Activated naive CD4-positive, alpha-beta T cell treated with anti-CD3 and anti-CD28 coated beads for 36 hours (primary cell): ENCODE data around the gene KBTBD4. TPM values are rescaled to one million over a fixed set of nuclear protein-coding genes. Genes with fewer than 3 reads are reported as not detected.

Experiments used
- CTCF ChIA-PET: fragments of 350-600 bp; sonication (Branson Sonifier 250); formaldehyde crosslinking; loops from one replicate; lab custom pipeline; 2021; ENCODE audit warnings: antibody characterized with exemption; lab: Charles Lee
- DNase-seq: peaks from one replicate; pipeline ENCODE4 v3.0.0-alpha.2; 2020
- H3K27ac Mint-ChIP-seq: one replicate; pipeline ENCODE4 v1.8.0; 2021; ENCODE audit warnings: mild to moderate bottlenecking, mixed read lengths
- H3K27me3 Mint-ChIP-seq: one replicate; pipeline ENCODE4 v1.8.0; 2021; ENCODE audit warnings: low read depth, mixed read lengths
- H3K36me3 Mint-ChIP-seq: one replicate; pipeline ENCODE4 v1.8.0; 2021; ENCODE audit warnings: low read depth, mixed read lengths
- H3K4me1 Mint-ChIP-seq: one replicate; pipeline ENCODE4 v1.8.0; 2021; ENCODE audit warnings: low read depth, mixed read lengths
- H3K4me3 Mint-ChIP-seq: one replicate; pipeline ENCODE4 v1.8.0; 2021; ENCODE audit warnings: mild to moderate bottlenecking, moderate library complexity, mixed read lengths
- H3K9me3 Mint-ChIP-seq: one replicate; pipeline ENCODE4 v1.8.0; 2021; ENCODE audit warnings: mixed read lengths
- intact Hi-C: fragments of 100-400 bp; cut with micrococcal nuclease; formaldehyde crosslinking; loops from one replicate; pipeline ENCODE4 v1.15.1; 2023
- total RNA-seq, 2 experiments: library from RNA; stranded (reverse); gene quantifications; one replicate each; pipeline ENCODE4 v1.2.3, GENCODE V29; 2021

KBTBD4 gene
- total RNA-seq, result 10 to 100 TPM; 13.8 to 15.4 TPM

DNA sequence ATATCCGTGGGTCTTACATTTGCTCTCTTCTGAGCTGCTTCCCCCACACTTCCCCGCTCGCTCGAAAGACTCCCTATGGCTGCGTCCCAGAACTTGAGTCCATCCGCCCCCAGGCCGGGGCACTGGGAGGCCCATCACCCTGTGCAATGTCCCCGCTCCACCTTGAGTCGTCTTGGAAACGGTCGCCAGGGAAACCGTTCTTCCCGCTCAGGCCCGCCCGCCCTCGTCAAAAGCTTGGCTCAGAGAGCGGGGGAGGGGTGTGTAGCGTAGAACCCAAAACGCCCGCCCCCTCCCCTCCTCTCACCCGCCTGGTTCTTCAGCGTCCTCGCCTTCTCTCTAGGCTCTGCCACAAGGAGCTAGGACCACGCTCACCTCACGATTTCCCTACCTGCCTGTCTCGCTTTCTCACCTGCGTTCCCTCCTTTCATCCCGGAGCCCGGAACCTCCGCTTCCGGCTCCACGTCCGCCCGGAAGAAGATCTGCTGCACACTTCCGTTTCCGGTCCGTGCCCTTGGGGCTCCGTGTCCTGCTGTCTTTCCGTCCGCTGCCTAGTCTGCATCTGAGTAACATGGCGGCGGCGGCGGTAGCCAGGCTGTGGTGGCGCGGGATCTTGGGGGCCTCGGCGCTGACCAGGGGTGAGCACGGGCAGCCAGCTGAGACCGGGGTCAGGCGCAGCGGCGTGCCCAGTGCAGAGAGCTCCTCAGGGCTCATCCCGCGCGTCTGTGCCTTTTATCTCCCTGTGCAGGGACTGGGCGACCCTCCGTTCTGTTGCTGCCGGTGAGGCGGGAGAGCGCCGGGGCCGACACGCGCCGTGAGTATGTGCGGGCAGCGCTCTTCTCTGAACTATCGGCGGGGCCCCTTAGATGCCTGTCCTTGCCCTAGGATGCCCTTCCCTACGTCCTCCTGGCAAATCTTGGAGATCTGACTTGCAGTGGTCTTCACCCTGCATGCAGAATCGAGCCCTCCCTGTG, at the start of gene KBTBD4, which contains the start of gene NDUFS3:
KBTBD4 (minus strand) TSS at position 447 of the 971 bp plus-strand sequence; CDS start at position 428, 19 bp downstream.
NDUFS3 (plus strand) TSS at position 551 of the 971 bp plus-strand sequence; CDS start at position 569, 18 bp downstream.
- CTCF ChIA-PET, result interaction anchor here (0.6 to 1.2 kb wide), 2 partner anchors 18 to 330 kb away, joined by 3 read pairs; partner anchors contain the start of gene ACP2
- Mint-ChIP-seq H3K36me3 (peaks cover 46% of the 10 kb centered on the region), H3K9me3 (no peaks in the 10 kb centered on the region), H3K4me3 (peak within 1 kb of the TSS; percentile 97), H3K27me3 (no peaks in the 10 kb centered on the region), H3K27ac (peak within 1 kb of the TSS; percentile 97), H3K4me1 (peaks cover 44% of the 10 kb centered on the region)
- DNase-seq, result peak; percentile 90
- intact Hi-C loops, result loop anchor here (1.0 to 2.0 kb wide), 8 partner anchors 14 to 270 kb away; partner anchors contain the start of genes AGBL2, CELF1, FNBP4 and MTCH2

DNA sequence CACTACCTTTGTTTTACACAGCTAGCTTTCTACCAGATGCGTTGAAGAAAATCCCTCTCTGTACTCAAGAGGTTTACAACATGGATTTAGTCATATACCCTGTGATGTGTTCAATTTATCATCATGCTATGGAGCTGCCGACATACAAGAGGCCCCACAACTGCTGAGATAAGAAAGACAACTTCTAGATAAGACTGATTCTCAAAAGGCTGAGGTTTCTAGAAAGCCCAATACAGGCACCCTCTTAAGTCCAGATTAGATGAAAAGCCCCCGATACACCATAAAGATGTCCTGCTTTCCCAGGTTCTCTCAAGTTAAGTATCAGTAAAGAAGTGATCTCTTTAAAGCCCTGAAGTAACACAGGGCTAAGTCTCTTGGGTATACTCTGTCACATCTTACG, 49.3 kb upstream of the KBTBD4 start:
- Mint-ChIP-seq H3K9me3 (no peaks in the 10 kb centered on the region), H3K4me1 (no peaks in the 10 kb centered on the region), H3K4me3 (no peak overlapping the region), H3K27me3 (no peaks in the 10 kb centered on the region), H3K27ac (no peak overlapping the region), H3K36me3 (peaks cover 35% of the 10 kb centered on the region)
- CTCF ChIA-PET, result no interaction called here
- no peak for DNase-seq
- intact Hi-C loops, result no loop called here

DNA sequence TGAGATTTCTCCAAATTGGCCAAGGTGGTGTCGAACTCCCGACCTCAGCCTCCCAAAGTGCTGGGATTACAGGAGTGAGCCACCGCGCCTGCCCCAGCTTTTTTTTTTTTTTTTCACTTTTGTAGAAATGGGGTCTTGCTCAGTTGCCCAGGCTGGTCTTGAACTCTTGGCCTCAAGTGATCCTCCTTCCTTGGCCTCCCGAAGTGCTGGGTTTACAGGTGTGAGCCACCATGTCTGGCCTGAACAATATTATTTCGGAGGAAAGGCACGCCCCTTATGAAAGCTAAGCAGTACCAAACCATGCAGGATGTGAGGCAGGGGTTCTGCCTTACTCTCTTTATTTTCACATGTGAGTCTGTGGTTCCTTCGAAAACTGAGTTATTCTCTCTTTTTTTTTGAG, 47.5 kb upstream of the KBTBD4 start:
- H3K4me1 Mint-ChIP-seq, result no peaks in the 10 kb centered on the region
- peaks cover 32% of the 10 kb centered on the region for H3K36me3 Mint-ChIP-seq
- intact Hi-C loops, result no loop called here

DNA sequence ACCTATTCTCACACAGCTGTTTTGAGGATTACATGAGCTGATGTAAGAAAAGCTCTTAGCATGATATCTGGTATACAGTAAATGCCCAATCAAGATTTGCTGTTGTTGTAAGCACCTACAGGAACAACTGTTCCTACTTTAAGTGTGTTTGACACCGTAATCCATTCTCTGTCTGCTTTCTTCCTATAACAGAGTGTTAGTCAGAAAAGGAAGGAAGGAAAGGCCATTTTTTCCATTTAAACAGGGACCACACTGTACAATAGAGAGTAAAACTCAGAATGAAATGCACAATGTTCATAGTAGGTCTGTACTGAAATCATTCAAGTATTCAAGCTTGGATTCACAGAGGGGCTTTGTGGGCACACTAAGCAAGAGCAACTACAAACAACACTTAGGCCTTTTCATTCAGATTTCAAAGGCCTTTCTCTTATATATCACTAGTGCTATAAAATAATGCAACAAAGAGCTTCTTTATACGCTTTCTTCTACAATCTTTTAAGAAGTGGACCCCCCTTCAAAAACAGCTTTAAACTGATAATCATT, 42.1 kb upstream of the KBTBD4 start:
- intact Hi-C loops, result no loop called here
- Mint-ChIP-seq H3K36me3 (peaks cover 14% of the 10 kb centered on the region), H3K27ac (no peak overlapping the region), H3K4me1 (no peaks in the 10 kb centered on the region), H3K27me3 (no peaks in the 10 kb centered on the region), H3K9me3 (no peaks in the 10 kb centered on the region), H3K4me3 (no peak overlapping the region)
- DNase-seq, result no peak
- CTCF ChIA-PET, result interaction anchor here (0.7 kb wide), 1 partner anchor 198 kb away, joined by 4 read pairs; no protein-coding TSS in a partner anchor

More for the DNA sequence above, 47.5 kb upstream of the KBTBD4 start:
- no peak for DNase-seq
- Mint-ChIP-seq H3K27me3 (no peaks in the 10 kb centered on the region), H3K27ac (no peak overlapping the region), H3K9me3 (no peaks in the 10 kb centered on the region), H3K4me3 (no peak overlapping the region)
- CTCF ChIA-PET, result interaction anchor here (0.8 to 1.2 kb wide), 2 partner anchors 215 to 252 kb away, joined by 4 to 5 read pairs; no protein-coding TSS in a partner anchor

DNA sequence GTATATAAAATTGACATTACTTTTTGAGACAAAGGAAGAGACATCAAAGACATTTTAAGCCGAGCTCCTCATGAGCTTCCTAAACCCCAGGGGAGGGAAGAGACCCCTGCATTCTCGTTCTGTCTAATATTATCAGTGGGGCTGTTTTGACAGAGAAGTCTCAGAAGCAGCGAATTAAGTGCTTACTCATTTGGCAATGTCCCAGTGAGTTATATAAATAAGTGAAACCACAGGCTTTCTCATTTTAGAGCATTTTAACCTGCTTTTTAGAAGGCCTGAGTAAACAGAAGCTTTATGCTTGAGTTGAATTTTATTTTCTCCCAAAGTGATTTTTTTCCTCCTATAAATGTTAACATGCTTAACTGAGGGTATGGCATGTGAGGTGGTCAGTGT, 38.6 kb upstream of the KBTBD4 start:
- H3K36me3 Mint-ChIP-seq, result peaks cover 7% of the 10 kb centered on the region
- no peaks in the 10 kb centered on the region for H3K4me1 Mint-ChIP-seq
- no peaks in the 10 kb centered on the region for H3K9me3 Mint-ChIP-seq
- no peaks in the 10 kb centered on the region for H3K27me3 Mint-ChIP-seq
- CTCF ChIA-PET, result interaction anchor here (0.6 to 1.4 kb wide), 3 partner anchors 10 to 369 kb away, joined by 5 to 7 read pairs (median 5); no protein-coding TSS in a partner anchor
- intact Hi-C loops, result loop anchor here (1.0 to 5.0 kb wide), 2 partner anchors 130 to 243 kb away; no protein-coding TSS in a partner anchor
- H3K27ac Mint-ChIP-seq, result no peak overlapping the region
- no peak for DNase-seq
- H3K4me3 Mint-ChIP-seq, result no peak overlapping the region

DNA sequence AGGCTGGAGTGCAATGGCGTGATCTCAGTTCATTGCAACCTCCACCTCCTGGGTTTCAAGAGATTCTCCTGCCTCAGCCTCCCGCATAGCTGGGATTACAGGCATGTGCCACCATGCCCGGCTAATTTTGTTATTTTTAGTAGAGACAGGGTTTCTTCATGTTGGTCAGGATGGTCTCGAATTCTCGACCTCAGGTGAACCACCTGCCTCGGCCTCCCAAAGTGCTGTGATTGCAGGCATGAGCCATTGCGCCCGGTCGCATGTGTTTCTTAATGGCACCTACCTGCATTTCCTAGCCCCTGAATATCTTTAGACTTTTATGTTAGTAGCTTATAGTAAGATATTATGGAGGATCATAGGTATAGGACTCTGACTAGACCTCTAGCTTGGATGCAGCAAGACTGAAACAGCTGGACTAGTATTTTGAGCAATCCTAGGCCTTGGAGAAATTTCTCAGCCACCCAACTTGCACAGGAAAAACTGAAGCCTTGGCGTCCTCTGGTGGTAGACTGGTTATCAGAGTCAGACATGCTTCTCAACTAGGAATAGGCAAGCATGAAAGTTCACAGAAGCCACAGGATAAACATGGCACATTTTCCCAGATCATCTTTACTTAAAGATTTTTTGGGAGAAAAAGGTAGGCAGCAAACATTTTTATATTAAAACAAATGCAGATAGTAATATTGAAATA, 38.1 kb upstream of the KBTBD4 start:
- Mint-ChIP-seq H3K36me3 (peaks cover 5% of the 10 kb centered on the region), H3K4me1 (no peaks in the 10 kb centered on the region), H3K4me3 (no peak overlapping the region), H3K9me3 (no peaks in the 10 kb centered on the region), H3K27ac (no peak overlapping the region), H3K27me3 (no peaks in the 10 kb centered on the region)
- CTCF ChIA-PET, result interaction anchor here (0.6 to 1.4 kb wide), 3 partner anchors 9 to 369 kb away, joined by 5 to 7 read pairs (median 5); no protein-coding TSS in a partner anchor
- intact Hi-C loops, result loop anchor here (1.0 to 5.0 kb wide), 2 partner anchors 130 to 243 kb away; no protein-coding TSS in a partner anchor
- peak; percentile 66 for DNase-seq

DNA sequence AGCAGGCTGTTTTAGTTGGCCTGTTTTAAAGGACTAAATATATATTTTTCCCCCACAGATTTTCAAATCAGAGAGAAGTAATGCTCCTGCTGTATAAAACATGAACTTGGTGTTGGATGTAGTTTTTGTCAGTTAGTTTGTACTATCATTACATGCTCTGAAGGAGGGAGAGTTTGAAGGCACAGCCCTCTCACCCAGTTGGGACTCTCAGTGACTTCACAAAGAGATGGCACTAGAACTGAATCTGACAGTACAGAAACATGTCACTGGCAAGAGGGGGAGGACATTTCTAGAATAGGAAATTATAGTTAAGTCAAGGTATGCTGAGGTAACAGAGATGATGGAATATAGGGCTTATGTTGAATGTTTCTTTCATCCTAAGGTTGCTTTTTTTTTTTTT, 36.5 kb upstream of the KBTBD4 start:
- no peaks in the 10 kb centered on the region for H3K4me1 Mint-ChIP-seq
- intact Hi-C loops, result loop anchor here (5.0 kb wide), 1 partner anchor 128 kb away; no protein-coding TSS in a partner anchor
- H3K27ac Mint-ChIP-seq, result no peak overlapping the region
- H3K9me3 Mint-ChIP-seq, result no peaks in the 10 kb centered on the region
- CTCF ChIA-PET, result no interaction called here
- H3K27me3 Mint-ChIP-seq, result no peaks in the 10 kb centered on the region
- H3K36me3 Mint-ChIP-seq, result peaks cover 4% of the 10 kb centered on the region
- H3K4me3 Mint-ChIP-seq, result no peak overlapping the region
- DNase-seq, result no peak

DNA sequence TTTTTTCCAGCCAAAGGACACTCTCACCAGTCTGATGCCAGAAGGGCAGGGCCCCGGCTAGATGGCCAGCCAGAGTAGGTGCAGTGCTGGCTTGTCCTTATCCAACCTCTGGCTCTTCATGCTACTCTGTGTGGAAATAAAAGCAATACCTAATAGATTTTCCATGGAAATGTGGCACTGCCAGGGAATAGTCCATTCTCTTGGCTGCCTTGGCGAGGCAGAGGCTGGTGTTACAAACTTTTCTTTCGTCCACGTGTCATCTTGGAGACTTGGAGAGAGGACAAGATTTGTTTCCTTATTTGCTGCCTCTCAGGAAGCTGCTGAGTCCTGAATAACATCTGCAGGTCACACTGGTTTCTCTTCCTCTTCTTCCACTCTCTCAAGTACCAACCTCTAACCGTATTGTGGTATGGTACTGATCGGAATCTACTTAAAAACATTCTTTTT, 32.6 kb upstream of the KBTBD4 start:
- Mint-ChIP-seq H3K36me3 (peaks cover 2% of the 10 kb centered on the region), H3K4me3 (no peak overlapping the region), H3K4me1 (no peaks in the 10 kb centered on the region), H3K27ac (no peak overlapping the region), H3K27me3 (no peaks in the 10 kb centered on the region), H3K9me3 (no peaks in the 10 kb centered on the region)
- intact Hi-C loops, result no loop called here
- CTCF ChIA-PET, result no interaction called here
- no peak for DNase-seq

DNA sequence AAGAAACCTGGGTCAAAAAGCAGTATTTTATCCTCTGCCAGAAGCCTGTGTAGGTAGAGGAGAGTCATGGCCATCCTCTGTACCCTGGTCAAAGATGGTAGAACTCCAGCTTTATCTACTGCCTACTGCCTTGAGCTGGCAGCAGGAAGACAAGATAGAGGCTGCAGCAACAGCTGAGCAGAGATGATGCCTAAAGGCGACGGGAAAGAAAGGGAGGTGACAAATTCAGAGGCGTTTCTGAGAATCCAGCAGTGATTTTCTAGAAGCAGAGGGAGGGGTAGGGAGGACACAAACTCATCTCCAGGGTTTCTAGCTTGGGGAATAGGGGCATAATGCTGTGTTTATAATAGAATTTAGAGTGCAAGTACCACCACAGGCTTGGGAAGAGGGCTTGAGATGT, 30.9 kb upstream of the KBTBD4 start:
- Mint-ChIP-seq H3K4me1 (no peaks in the 10 kb centered on the region), H3K36me3 (peaks cover 4% of the 10 kb centered on the region), H3K27ac (no peak overlapping the region), H3K9me3 (no peaks in the 10 kb centered on the region), H3K27me3 (no peaks in the 10 kb centered on the region), H3K4me3 (no peak overlapping the region)
- no peak for DNase-seq
- CTCF ChIA-PET, result no interaction called here
- intact Hi-C loops, result no loop called here

DNA sequence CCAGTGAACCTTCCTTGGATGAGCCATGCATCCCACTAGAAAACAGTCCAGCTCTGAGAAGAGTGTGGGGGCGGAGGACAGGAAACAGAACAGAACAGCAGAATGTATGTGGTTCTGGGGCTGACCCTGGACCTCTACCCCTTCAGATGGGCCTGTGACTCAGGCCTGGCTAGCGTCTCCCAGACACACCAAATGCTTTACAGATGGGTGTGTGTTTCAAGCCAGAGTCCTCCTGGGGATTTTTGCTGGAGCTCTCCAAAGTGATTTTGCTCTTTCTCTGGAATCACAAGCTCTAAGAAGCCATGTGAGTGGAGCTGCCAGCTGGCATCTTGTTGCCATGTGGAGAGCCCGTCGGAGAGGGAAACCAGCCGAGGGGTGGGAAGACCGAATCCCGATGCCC, 28.6 kb upstream of the KBTBD4 start:
- Mint-ChIP-seq H3K4me1 (no peaks in the 10 kb centered on the region), H3K27me3 (no peaks in the 10 kb centered on the region), H3K4me3 (no peak overlapping the region), H3K36me3 (peaks cover 4% of the 10 kb centered on the region), H3K27ac (no peak overlapping the region), H3K9me3 (no peaks in the 10 kb centered on the region)
- no peak for DNase-seq
- intact Hi-C loops, result no loop called here
- CTCF ChIA-PET, result interaction anchor here (0.6 to 1.1 kb wide), 2 partner anchors 10 to 27 kb away, joined by 3 to 7 read pairs; no protein-coding TSS in a partner anchor

DNA sequence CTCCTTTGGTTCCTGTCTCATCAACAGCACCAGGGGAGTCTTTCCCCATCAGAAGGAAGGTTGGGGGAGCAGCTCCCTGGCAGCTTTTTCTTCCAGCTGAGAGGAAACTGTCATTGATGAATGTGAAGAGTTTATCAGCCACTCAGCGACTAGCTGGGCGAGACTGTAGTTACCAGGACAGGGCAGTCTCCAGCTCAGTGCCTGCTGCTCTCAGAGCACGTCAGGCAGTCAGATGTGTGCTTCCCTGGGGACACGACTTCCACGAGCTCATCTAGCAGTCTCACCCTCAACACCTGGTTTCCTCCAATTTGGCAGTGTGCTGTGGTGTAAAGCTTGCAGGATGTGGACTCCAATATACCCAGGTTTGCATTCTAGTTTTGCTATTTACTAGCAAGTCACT, 28.0 kb upstream of the KBTBD4 start:
- CTCF ChIA-PET, result no interaction called here
- H3K4me1 Mint-ChIP-seq, result no peaks in the 10 kb centered on the region
- H3K9me3 Mint-ChIP-seq, result no peaks in the 10 kb centered on the region
- intact Hi-C loops, result no loop called here
- peaks cover 4% of the 10 kb centered on the region for H3K36me3 Mint-ChIP-seq
- no peak overlapping the region for H3K4me3 Mint-ChIP-seq
- H3K27me3 Mint-ChIP-seq, result no peaks in the 10 kb centered on the region
- no peak overlapping the region for H3K27ac Mint-ChIP-seq
- DNase-seq, result no peak
